ENCODE measurements around the gene AP1M1. TPM values are rescaled to one million over a fixed set of nuclear protein-coding genes. Genes with fewer than 3 reads are reported as not detected.
A peak's percentile ranks its signal among the peaks of the same experiment; 100 is the strongest.

Gene AP1M1
- total and polyA plus RNA-seq, 2 experiments from 2014 or later = 114 to 158 TPM

GRCh38 chr19:16234552-16235445 lies 37.1 kb downstream of the AP1M1 start:
- H3K27me3 ChIP-seq = no peaks in the 10 kb centered on the region
- H3K27ac ChIP-seq = no peak overlapping the region
- TF ChIP-seq CTCF (IDR thresholded peaks at IDR 0.05; ENCODE audit: low read depth, low read length) = no peak
- H3K4me3 ChIP-seq = no peak overlapping the region
- H3K4me1 ChIP-seq (ENCODE audit: low read depth) = no peaks in the 10 kb centered on the region
- DNase-seq (ENCODE audit: low read depth in 1 of 2, low spot score in 1 of 2) = no peak
- H3K36me3 ChIP-seq = peaks cover under 1% of the 10 kb centered on the region
- no peaks in the 10 kb centered on the region for H3K9me3 ChIP-seq (ENCODE audit: low read depth)

GRCh38 chr19:16235811-16236652 lies 38.3 kb downstream of the AP1M1 start:
- no peak overlapping the region for H3K27ac ChIP-seq
- no peak for DNase-seq (ENCODE audit: low read depth in 1 of 2, low spot score in 1 of 2)
- no peaks in the 10 kb centered on the region for H3K4me1 ChIP-seq (ENCODE audit: low read depth)
- no peak overlapping the region for H3K4me3 ChIP-seq
- H3K27me3 ChIP-seq = no peaks in the 10 kb centered on the region
- TF ChIP-seq CTCF (IDR thresholded peaks at IDR 0.05; ENCODE audit: low read depth, low read length) = no peak
- no peaks in the 10 kb centered on the region for H3K36me3 ChIP-seq
- H3K9me3 ChIP-seq (ENCODE audit: low read depth) = no peaks in the 10 kb centered on the region

GRCh38 chr19:16244091-16244490 lies 46.4 kb downstream of the AP1M1 start:
- DNase-seq (ENCODE audit: low read depth in 1 of 2, low spot score in 1 of 2) = peak in 1 of 2 donors; percentile 40
- Histone ChIP-seq H3K4me3 (no peak overlapping the region), H3K36me3 (no peaks in the 10 kb centered on the region), H3K27me3 (no peaks in the 10 kb centered on the region), H3K27ac (no peak overlapping the region), H3K9me3 (ENCODE audit: low read depth) (no peaks in the 10 kb centered on the region), H3K4me1 (ENCODE audit: low read depth) (no peaks in the 10 kb centered on the region)
- TF ChIP-seq CTCF (IDR thresholded peaks at IDR 0.05; ENCODE audit: low read depth, low read length) = no peak

GRCh38 chr19:16247353-16248182 lies 49.9 kb downstream of the AP1M1 start:
- H3K27me3 ChIP-seq = no peaks in the 10 kb centered on the region
- no peaks in the 10 kb centered on the region for H3K36me3 ChIP-seq
- no peak overlapping the region for H3K27ac ChIP-seq
- DNase-seq (ENCODE audit: low read depth in 1 of 2, low spot score in 1 of 2) = peak; percentile 84 to 92
- H3K9me3 ChIP-seq (ENCODE audit: low read depth) = no peaks in the 10 kb centered on the region
- no peak overlapping the region for H3K4me3 ChIP-seq
- H3K4me1 ChIP-seq (ENCODE audit: low read depth) = no peaks in the 10 kb centered on the region
- peak; percentile 97 for TF ChIP-seq CTCF (IDR thresholded peaks at IDR 0.05; ENCODE audit: low read depth, low read length)

GRCh38 chr19:16248380-16249023 lies 50.8 kb downstream of the AP1M1 start:
- H3K27me3 ChIP-seq = no peaks in the 10 kb centered on the region
- TF ChIP-seq CTCF (IDR thresholded peaks at IDR 0.05; ENCODE audit: low read depth, low read length) = no peak
- no peak for DNase-seq (ENCODE audit: low read depth in 1 of 2, low spot score in 1 of 2)
- H3K9me3 ChIP-seq (ENCODE audit: low read depth) = no peaks in the 10 kb centered on the region
- H3K4me1 ChIP-seq (ENCODE audit: low read depth) = no peaks in the 10 kb centered on the region
- H3K27ac ChIP-seq = no peak overlapping the region
- no peaks in the 10 kb centered on the region for H3K36me3 ChIP-seq
- H3K4me3 ChIP-seq = no peak overlapping the region

Data from cardiac muscle cell (in vitro differentiated cells and primary cell).